Upper lobe of left lung (tissue), 4 donors: ENCODE measurements around the gene NCAM2.

Experiments used
- CTCF ChIP-seq, 6 experiments: fragments of 450-650 bp in 4 of 6; fragments of 200-600 bp in 2 of 6; sonication (generic) in 2 of 6; IDR thresholded peaks; one replicate each; pipeline ENCODE4 v1.5.1; 2016 to 2019; ENCODE audit warnings: antibody characterized with exemption in 6 of 6
- POLR2A ChIP-seq, 4 donors: fragments of 450-650 bp; IDR thresholded peaks; one replicate each; pipeline ENCODE4 v1.5.1; 2016 to 2017; ENCODE audit warnings: antibody characterized with exemption in 4 of 4, mild to moderate bottlenecking in 2 of 4
- POLR2AphosphoS5 ChIP-seq, 2 donors: sonication (generic); formaldehyde crosslinking; IDR thresholded peaks; one replicate each; pipeline ENCODE4 v1.5.1; 2017; ENCODE audit warnings: antibody characterized with exemption in 2 of 2

- TF ChIP-seq CTCF (IDR thresholded peaks at IDR 0.05), result no peak
- no peak for TF ChIP-seq POLR2AphosphoS5 (IDR thresholded peaks at IDR 0.05)
- no peak for TF ChIP-seq POLR2A (IDR thresholded peaks at IDR 0.05)
These were observed 186.7 kb downstream of the NCAM2 start for GRCh38 chr21:21184771-21185528.
